ENCODE data around the gene TSLP. TPM values are rescaled to one million over a fixed set of nuclear protein-coding genes. Genes with fewer than 3 reads are reported as not detected.

The TSLP gene
- polyA plus RNA-seq, 2 of the 4 experiments (the other 2 are of a cell fraction), result not detected

DNA sequence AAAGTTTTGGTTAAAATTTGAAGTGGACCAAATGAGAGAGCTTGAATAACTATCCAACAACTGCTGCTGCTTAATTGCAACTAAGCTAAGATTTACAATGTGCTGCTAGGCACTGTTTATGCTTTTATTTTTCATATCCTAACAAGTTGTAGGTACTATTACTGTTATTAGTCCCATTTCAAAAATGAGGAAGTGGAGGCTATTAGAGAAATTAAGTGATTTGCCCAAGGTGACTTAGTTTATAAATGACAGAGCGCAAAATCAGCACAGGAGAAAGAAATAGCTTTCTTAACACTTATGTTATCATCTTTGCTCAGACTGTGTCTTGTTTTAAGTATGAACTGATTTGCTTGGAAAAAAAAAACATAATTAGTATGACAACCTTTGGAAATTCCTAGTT, 43.7 kb downstream of the TSLP start (continued):
- TF ChIP-seq MYC (IDR thresholded peaks at IDR 0.05; ENCODE audit: borderline replicate concordance, low read length), result no peak

DNA sequence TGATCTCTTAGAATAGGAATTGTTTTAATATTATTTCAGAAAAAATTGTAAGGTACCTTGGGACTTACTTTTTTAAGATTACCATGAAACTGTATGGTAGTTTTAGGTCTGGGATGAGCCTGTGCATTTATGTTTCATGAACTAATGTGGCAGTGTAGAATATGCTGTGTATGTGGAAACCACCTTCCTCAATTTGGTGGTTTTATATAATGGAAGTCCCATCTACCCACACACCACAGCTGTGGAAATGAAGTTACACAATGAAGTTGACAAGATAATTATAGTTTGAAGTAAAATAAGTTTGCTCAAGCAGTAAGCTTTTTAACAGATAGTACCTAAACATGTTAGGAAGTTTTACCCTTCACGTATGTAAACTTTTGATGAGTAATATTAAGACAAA, 45.0 kb downstream of the TSLP start:
- 78% methylated on average over 1 of the region's 1 CpG for WGBS (ENCODE audit: missing lambda C conversion rate)
- Histone ChIP-seq H3K27ac (no peak overlapping the region), H3K4me2 (no peak overlapping the region), H3K4me1 (no peaks in the 10 kb centered on the region), H3K4me3 (no peak overlapping the region), H3K9me3 (no peaks in the 10 kb centered on the region)
- POLR2A ChIA-PET, result no interaction called here
- FAIRE-seq, result no peak
- no peak for TF ChIP-seq HOXA7 (CRISPR knock-in tag; IDR thresholded peaks at IDR 0.05)
- no peak for TF ChIP-seq NFE2L2 (conservative IDR thresholded peaks at IDR 0.05; ENCODE audit: low read length)
- ATAC-seq, result no peak
- no peak for DNase-seq (ENCODE audit: low read depth in 1 of 2, low spot score in 1 of 2)
- CTCF ChIA-PET, result no interaction called here

DNA sequence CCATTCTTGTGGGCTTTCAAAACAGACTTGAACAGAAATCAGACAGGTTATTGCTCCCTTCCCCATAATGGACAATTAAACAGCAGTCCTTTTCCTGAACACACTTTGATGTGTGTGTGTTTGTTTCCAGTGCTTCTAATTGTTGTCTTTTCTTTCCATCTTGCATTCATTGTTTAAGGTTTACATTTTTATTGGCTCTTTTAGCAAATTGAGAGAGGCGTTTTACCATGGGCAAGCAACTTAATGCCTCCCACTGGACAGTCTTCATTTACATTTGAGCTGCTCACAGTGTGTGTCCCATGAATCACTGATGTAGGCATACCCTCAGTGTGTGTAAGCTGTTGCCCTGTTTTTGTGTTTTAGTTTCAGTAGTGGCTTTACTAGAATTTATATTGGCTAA, 45.6 kb downstream of the TSLP start:
- FAIRE-seq (no peak), DNase-seq (ENCODE audit: low read depth in 1 of 2, low spot score in 1 of 2) (no peak), ATAC-seq (no peak)
- POLR2A ChIA-PET, result no interaction called here
- Histone ChIP-seq H3K4me3 (no peak overlapping the region), H3K9me3 (no peaks in the 10 kb centered on the region), H3K27ac (no peak overlapping the region), H3K4me1 (no peaks in the 10 kb centered on the region), H3K4me2 (no peak overlapping the region)
- 80% methylated on average over 1 of the region's 1 CpG for WGBS (ENCODE audit: missing lambda C conversion rate)
- CTCF ChIA-PET, result no interaction called here
- no peak for TF ChIP-seq HOXA7 (CRISPR knock-in tag; IDR thresholded peaks at IDR 0.05)
- no peak for TF ChIP-seq MAFK (IDR thresholded peaks at IDR 0.05; ENCODE audit: partially characterized antibody)
- no peak for TF ChIP-seq CHD4 (IDR thresholded peaks at IDR 0.05; ENCODE audit: borderline replicate concordance)
- TF ChIP-seq, protein P1, sequence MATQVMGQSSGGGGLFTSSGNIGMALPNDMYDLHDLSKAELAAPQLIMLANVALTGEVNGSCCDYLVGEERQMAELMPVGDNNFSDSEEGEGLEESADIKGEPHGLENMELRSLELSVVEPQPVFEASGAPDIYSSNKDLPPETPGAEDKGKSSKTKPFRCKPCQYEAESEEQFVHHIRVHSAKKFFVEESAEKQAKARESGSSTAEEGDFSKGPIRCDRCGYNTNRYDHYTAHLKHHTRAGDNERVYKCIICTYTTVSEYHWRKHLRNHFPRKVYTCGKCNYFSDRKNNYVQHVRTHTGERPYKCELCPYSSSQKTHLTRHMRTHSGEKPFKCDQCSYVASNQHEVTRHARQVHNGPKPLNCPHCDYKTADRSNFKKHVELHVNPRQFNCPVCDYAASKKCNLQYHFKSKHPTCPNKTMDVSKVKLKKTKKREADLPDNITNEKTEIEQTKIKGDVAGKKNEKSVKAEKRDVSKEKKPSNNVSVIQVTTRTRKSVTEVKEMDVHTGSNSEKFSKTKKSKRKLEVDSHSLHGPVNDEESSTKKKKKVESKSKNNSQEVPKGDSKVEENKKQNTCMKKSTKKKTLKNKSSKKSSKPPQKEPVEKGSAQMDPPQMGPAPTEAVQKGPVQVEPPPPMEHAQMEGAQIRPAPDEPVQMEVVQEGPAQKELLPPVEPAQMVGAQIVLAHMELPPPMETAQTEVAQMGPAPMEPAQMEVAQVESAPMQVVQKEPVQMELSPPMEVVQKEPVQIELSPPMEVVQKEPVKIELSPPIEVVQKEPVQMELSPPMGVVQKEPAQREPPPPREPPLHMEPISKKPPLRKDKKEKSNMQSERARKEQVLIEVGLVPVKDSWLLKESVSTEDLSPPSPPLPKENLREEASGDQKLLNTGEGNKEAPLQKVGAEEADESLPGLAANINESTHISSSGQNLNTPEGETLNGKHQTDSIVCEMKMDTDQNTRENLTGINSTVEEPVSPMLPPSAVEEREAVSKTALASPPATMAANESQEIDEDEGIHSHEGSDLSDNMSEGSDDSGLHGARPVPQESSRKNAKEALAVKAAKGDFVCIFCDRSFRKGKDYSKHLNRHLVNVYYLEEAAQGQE (IDR thresholded peaks at IDR 0.05), result no peak
- no peak for TF ChIP-seq NFE2L2 (conservative IDR thresholded peaks at IDR 0.05; ENCODE audit: low read length)
- TF ChIP-seq, protein P2, sequence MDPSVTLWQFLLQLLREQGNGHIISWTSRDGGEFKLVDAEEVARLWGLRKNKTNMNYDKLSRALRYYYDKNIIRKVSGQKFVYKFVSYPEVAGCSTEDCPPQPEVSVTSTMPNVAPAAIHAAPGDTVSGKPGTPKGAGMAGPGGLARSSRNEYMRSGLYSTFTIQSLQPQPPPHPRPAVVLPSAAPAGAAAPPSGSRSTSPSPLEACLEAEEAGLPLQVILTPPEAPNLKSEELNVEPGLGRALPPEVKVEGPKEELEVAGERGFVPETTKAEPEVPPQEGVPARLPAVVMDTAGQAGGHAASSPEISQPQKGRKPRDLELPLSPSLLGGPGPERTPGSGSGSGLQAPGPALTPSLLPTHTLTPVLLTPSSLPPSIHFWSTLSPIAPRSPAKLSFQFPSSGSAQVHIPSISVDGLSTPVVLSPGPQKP (IDR thresholded peaks at IDR 0.05; ENCODE audit: low read depth, low read length), result no peak
- TF ChIP-seq ZSCAN20 (CRISPR knock-in tag; IDR thresholded peaks at IDR 0.05), result no peak
- TF ChIP-seq, protein P3, sequence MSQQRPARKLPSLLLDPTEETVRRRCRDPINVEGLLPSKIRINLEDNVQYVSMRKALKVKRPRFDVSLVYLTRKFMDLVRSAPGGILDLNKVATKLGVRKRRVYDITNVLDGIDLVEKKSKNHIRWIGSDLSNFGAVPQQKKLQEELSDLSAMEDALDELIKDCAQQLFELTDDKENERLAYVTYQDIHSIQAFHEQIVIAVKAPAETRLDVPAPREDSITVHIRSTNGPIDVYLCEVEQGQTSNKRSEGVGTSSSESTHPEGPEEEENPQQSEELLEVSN (IDR thresholded peaks at IDR 0.05; ENCODE audit: borderline replicate concordance, low read depth), result no peak
- no peak for TF ChIP-seq FOSL2 (IDR thresholded peaks at IDR 0.05)
- TF ChIP-seq FOSL2 (CRISPR knock-in tag; IDR thresholded peaks at IDR 0.05), result no peak
- TF ChIP-seq MAZ (IDR thresholded peaks at IDR 0.05; ENCODE audit: borderline replicate concordance, low read depth, low read length), result no peak
- no peak for TF ChIP-seq KDM1A (IDR thresholded peaks at IDR 0.05; ENCODE audit: low read depth)
- TF ChIP-seq TFCP2L1 (CRISPR knock-in tag; IDR thresholded peaks at IDR 0.05), result no peak
- TF ChIP-seq CBX8 (IDR thresholded peaks at IDR 0.05), result no peak
- no peak for TF ChIP-seq HOXB5 (CRISPR knock-in tag; IDR thresholded peaks at IDR 0.05)
- TF ChIP-seq NPAS2 (CRISPR knock-in tag; IDR thresholded peaks at IDR 0.05; ENCODE audit: borderline replicate concordance), result no peak
- TF ChIP-seq RNF2 (IDR thresholded peaks at IDR 0.05; ENCODE audit: borderline replicate concordance, low read depth), result no peak

Measured in A549 (cell line).